ENCODE results near the gene SPATS2L. TPM values are rescaled to one million over a fixed set of nuclear protein-coding genes. Genes with fewer than 3 reads are reported as not detected.
"Not testable (repeated sequence)": the region's sequence is repeated elsewhere in the genome, so short reads cannot be mapped to it uniquely, and the experiment has no call there.

SPATS2L gene
- total RNA-seq, 1 experiment from 2014 or later, result 275 TPM

DNA sequence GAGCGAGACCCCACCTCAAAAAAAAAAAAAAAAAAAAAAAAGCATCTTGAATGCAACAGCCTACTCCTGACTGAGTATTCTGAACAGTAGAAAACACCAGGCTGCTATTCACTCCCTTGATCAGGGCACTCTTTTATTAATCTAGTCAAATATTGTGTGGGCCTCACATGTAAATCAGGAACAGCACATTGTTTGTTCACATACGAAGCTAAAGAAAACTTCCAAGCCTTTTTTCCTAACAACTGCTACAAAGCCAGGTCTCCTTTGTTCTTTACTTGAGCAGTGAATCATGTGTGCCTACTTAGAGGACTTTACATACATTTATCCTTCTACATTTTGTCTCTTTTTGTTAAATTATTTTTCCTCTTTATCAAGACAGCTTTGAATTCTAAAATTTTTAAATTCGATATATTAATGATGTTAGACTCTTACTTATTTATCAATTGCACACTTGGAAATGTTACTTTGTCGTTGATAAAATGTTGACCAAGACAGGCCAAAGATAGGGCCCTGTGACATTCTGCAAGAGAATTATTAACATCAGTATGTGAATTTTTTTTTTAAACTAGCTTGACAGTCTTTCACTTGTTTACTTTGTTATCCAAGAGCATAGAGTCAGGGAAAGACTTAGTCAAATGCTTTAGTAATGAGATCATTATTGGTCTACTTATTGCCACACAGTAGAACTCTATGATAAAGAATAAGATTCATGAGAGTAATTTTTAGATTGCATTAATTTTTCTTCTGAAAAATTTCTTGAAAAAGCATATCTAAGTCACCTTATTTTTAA is 13.2 kb downstream of the SPATS2L start:
- peak; percentile 76 for DNase-seq (ENCODE audit: low read depth)

DNA sequence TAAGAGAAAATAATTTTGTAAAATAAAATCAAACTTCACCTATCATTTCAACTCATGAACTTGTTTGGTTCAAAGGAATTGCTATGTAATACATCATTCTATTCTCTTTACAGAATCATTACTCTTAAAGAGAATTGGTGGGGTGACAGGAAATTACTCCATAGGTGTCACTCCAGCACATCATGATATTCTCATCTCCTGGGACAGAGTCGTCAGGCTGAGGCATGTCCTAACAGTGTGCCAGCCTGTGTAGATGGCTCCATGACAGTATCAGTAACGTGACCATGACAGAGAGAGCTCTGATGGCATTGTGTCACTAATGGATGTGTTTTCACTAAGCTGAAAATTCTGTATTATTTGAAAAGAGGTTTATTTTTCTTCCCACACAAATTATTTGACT is 13.9 kb downstream of the SPATS2L start:
- DNase-seq (ENCODE audit: low read depth), result no peak

DNA sequence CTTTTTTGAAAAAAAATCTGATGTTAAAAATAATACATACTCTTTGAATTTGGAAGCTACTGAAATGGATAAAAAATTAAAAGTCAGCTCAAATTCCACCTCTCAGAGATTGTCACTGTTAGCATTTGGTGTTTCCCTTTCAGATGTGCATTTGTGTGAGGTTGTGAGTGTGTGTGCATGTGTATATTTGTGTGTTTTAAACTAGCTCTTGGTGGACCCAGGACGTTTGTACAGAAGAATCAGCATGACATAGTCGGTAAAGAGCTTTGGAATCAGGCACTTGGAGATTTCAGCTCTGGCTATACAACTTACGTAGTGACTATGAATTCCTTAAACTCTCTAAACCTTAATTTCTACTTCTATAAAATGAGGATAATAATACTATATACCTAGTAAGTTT is 14.5 kb downstream of the SPATS2L start:
- DNase-seq (ENCODE audit: low read depth), result no peak

DNA sequence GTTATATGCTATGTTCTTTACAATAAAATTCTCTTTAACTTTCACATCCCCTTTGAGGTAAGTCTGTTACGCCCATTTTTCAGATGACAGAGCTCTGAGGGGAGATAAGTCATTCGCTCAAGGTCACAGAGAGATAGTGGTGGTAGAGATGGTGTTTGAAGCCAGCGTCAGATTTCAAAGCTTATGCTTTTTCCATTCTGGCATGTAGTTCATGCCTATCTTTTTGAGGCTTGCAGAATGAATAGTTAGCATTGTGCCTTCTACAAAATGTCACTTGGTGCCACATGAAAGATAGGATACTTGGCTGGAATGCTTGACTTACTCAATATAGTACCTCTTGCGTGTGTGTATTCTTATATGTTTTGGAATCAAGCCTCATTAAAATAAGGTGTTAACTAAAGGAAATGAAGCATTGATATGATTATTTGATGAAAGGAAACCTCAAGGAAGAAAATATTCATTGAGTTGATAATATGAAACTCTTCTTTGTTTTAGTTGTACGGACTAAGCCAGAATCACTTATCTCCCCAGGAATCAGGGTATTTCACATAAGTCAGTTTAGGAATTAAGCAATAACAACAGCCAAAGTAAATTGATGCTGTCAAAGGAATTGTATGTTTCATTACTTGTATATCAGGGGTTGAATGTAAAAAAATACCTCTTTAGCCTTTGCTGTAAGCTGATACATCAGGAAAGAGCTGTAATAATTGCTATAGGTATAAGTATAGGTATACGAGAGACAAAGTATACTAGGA is 15.5 kb downstream of the SPATS2L start:
- no peak for DNase-seq (ENCODE audit: low read depth)

DNA sequence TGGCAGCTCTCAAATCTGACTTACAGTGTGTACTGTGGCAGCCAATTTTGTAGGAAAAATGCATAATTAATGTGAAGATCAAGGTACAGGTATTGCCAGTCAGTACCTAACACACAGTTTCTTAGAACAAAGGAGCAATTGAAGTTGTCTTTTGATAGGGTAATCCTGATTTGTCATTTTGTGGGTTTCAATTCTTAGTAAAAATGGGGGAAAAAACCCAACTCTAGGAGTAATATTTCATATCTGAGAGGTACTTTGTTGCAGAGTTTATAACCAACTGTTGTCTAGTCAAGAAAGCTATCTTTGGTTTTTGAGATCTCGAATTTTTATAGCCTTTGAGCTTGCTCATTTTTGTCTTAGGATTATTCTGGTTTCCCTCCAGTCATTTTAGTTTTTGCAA is 16.1 kb downstream of the SPATS2L start:
- DNase-seq (ENCODE audit: low read depth), result no peak

DNA sequence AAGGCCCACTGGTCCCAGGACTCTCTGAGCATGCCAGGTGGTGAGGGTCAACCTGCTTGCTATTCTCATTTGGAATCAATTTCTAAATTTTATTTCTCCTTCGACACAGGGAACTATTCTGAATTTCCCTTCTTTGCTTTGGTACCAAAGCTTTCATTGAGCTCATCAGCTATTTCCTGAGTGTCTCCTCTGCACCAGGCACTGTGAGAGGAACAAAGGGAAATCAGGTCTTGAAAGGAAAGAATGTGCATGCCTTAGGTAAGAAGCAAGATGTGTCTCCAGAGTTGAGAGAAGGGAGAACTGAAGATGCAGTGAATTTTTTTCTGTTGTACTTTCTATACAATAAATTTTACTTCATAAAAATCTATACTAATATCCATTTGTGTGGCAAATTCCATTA is 17.9 kb downstream of the SPATS2L start:
- DNase-seq (ENCODE audit: low read depth), result no peak

DNA sequence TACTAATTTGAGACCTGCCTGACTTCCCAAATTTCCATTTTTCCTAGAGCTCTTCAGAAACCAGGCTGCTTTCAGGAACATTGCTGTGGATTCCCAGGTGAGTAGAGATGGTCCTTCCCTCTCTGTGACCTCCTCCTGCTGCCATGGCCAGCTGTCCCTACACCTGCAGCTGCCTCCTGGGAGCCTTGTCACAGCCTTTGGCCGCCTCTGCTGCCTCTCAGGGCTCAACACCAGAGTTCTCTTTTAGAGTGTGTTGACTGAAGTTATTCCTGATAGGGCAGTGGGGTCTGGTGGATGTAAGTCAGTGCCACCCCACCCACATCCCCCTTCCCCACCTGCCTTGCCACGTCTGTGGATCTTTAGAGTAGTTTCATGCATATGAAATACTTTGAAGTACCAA is 22.9 kb downstream of the SPATS2L start:
- no peak for DNase-seq (ENCODE audit: low read depth)

DNA sequence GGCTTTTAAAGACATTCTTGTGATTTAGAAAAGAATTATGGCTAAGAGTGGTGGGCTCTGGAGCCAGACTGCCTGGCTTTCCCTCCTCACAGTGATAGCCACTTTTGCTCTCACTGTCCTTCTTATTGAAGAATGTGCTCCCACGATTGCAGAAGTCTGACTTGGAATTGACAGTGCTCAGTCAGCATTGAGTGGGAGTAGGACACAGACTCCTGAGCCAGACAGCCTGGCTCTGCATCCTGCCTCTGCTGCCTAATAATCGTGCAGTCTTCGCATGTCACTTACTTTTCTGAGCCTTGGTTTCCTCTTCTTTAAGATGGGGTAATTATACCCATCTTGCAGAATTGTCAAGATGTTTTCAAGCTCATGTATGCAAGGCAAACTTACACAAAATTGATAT is 23.3 kb downstream of the SPATS2L start:
- DNase-seq (ENCODE audit: low read depth), result no peak

DNA sequence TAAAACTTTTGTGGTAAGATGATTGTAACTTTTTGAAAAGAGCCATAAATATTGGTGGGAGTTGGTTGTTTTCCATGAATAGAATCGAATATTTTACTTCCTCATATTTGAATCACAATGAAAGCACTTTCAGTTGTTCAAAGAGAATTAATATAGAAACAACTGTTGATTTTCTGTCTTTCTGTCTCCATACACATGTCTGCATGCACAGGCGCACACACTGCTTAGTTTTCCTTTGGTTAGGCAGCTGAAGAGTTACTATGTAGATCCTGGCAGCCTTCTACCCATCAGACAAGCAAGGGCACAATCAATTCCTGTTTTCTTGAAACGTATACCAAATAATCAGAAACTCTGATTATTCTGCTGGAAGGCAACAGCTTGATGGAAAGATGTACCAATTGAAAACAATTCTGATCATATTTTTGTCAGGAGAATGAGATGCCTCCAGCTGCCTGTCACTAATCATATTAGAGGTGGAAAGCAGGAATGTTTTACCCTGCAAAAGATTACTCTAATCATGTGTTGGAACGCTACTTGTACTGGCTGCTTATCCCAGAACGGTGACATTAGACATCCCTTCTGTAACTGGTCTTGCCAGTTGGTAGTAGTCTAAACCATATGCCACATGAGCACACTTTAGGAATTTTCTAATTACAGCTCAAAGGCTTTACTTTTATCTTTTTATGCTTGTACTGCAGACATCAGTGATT is 24.0 kb downstream of the SPATS2L start:
- DNase-seq (ENCODE audit: low read depth), result no peak

DNA sequence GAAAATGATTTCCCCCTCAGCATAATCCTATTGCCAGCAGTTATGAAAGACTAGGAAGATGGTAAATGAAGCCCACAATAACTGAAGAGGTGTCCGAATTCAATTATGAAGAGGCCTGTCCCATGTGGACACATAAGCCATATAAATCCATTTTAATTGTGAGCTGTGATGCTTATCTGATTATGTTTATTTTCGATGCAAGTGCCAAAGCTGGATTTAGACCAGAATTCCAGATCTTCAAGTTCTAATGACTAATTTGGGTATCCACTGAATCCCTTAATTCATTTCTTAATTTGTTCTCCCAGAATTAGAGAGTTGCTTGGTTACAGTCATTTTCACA is 24.5 kb downstream of the SPATS2L start:
- no peak for DNase-seq (ENCODE audit: low read depth)

DNA sequence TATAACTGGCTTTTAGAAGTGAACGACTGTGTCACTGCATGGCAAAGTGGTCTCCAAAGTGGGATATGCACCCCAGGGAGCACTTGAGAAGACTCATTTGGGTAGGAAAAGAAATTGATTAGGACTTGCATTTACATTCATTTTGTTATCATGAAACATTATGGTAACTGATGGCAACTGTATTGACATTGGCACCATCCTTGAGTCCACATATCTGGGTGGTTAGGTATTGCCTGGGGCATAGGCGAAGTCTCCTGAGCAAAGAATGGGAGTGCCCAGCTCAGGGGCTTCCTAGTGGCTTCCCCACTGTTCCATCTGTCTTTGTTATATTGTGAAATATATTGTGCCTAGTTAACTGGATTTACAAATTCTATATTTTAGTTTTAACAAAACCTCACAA is 29.2 kb downstream of the SPATS2L start:
- DNase-seq (ENCODE audit: low read depth), result no peak

DNA sequence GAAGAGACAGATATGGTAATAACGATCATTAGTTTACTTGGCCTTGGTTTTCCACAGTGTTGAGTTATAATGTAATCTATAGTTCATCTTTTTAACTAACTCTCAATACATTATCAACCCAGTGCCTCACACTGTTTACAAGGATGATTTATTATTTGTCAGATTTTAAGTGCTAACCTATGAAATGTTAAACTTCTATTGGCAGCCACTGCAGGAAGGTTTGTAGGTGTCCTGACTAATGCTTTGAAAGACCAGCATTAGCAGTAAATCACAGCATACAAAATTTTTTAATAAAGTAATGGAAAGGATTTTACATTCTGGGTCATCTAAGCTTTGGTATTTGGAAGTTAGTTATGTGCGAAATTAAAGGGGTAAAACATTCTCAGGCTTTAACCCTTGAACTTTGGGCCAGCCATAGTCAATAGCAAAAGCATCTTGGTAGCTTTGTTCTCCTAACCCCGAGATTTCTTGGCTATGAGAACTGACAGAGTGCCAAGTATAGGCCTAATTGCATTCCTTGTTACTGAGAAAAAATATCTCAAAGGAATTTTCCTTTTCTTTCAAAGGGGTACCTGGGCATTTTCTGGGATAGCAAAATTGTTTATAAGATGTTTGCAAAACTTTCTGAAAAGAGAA is 30.6 kb downstream of the SPATS2L start:
- no peak for DNase-seq (ENCODE audit: low read depth)

DNA sequence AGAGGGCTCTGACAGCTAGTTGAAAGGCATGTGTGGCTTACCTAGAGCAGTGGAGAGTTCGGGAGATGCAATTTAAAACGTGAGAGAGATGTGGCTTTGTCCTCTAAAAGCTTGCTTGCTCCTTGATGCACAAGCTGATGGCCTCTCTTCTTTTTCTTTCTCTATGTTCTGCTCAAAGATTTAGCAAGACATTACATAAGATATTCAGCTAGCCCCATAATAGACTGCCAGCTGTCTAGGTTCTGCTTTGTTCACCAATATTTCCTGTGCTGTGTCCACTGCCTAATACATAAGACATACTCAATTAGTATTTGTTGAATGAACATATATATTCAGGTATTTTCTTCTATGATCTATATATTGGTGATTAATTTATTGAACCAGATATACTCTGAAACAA is 31.1 kb downstream of the SPATS2L start:
- no peak for DNase-seq (ENCODE audit: low read depth)

DNA sequence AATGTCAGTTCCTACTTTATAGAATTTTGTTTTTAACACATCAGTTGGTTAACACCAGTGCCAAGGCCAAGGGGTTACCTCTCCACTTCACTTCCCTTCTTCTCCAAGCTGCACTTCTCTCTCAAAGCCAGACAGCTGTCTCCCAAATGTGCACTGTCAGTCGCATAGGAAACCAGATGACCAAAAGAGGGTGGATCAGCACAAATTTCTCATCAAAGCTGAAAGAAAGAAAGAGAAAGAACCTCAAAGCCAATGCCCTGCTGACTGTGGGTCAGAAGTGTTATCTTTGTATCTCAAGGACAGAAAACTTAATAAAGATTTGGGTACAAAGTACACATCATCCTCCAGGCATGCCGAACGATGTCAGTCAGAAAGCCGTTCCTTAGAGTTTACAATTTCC is 32.2 kb downstream of the SPATS2L start:
- peak; percentile 77 for DNase-seq (ENCODE audit: low read depth)

DNA sequence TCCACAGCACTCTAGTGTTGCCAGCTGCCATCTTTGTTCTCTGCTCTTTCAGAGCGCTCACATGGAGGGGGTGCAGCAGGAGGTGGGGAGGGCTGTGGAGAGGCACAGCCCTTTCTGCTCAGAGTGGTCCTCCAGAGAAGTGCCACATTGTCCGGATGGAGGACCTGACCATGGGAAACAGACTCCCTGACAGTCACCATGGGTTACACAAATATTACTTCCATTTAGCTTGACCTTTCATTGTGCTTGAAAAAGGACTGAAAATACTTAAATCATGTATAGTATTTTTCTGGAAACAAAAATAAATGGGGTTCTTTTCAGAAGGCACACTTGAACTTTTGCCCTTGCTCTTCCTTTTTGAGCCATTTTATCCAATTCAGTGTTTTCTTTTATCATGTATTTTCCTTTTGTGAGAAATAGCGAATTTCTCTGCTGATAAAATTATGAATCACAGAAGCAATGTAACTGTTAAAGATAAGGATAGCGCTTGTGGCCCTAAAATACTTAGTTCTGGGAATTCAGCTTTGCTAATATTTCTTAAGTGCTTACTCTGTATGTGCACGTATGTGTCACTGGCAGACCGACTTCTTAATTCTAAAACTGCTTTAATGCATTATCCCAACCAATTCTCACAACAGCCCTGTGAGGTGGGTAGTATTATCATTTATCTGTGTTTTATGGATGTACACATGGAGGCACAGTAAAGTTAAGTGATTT is 34.2 kb downstream of the SPATS2L start:
- DNase-seq (ENCODE audit: low read depth), result no peak

DNA sequence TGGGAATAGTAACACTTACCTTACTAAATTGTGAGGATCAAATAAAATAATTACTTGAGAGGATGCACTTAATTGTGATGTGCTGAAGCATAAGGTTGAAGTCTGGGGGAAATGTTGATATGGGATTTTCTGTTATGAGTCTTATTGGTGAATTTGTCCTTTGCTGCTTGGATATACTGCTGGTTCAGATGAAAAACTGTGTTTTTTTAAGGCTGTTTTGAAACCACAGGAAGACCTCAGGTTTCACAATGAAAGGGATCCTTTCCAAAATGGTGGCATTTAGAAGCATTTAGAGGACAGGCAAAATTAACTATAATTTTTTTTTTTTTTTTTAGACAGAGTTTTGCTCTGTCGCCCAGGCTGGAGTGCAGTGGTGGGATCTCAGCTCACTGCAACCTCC is 34.9 kb downstream of the SPATS2L start:
- DNase-seq (ENCODE audit: low read depth), result no peak

DNA sequence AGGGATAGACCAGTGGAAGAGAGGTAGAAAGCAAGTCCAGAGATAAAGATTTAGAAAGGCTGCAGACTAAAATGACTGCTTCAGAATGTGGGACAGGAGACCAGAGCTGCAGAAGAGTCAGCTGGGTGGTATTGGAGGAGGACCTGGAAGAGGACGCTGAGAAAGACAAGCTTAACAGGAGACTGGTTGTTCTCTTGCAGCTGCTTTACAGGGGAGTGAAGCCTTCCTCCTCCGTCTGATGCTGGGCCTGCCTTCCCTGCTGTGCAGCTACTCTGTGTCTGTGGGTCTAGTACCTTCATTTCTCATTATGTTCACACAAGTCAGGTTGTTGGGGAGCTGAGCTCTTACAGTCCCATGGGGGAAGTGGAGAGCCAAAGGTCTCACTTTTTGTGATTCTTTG is 35.7 kb downstream of the SPATS2L start:
- DNase-seq (ENCODE audit: low read depth), result no peak

DNA sequence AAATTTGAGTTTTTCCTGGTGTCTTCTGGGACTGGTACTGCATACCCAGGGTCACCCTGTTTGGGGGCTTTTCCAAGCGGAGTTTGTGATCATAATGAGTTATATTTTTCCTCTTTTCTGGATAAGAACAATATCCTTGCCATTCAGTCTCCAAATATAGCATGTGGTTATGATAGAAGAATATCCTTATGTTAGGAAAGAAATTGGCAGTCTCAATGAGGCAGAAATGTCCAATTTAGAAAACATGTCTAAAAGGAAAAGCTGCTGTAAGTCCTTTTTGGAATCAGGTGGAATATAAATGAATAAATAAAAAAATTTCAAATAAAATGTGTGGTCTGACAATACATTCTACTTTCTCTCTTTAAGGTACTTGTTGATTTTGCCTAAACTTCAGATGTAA is 36.2 kb downstream of the SPATS2L start:
- no peak for DNase-seq (ENCODE audit: low read depth)

DNA sequence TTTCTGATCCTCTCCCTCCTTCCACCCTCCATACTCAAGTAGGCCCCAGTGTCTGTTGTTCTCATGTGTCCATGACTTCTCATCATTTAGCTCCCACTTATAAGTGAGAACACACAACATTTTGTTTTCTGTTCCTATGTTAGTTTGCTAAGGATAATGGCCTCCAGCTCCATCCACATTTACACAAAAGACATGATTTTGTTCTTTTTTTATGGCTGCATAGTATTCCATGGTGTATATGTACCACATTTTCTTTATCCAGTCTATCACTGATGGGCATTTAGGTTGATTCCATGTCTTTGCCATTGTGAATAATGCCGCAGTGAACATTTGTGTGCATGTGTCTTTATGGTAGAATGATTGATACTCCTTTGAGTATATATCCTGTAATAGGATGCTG is 37.7 kb downstream of the SPATS2L start:
- DNase-seq (ENCODE audit: low read depth), result not testable (repeated sequence)

DNA sequence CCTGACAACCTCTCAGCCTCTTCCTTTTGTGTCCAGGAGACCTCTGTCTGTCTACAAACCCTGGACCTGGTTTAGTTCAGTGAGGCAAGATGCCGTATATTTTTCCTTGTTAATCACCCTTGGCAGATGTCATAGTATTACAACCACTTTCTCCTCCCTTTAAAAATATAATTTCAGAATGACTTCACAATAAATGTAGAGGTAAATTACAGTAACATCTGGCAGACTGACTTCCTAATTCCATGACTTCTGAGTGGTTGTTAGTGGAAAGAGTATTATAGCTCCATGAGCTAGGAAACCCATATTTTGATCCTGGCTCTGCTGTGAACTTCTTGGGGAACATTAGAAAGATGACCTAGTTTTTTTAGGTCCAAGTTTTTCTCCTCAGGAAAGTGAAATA is 39.5 kb downstream of the SPATS2L start:
- DNase-seq (ENCODE audit: low read depth), result no peak

DNA sequence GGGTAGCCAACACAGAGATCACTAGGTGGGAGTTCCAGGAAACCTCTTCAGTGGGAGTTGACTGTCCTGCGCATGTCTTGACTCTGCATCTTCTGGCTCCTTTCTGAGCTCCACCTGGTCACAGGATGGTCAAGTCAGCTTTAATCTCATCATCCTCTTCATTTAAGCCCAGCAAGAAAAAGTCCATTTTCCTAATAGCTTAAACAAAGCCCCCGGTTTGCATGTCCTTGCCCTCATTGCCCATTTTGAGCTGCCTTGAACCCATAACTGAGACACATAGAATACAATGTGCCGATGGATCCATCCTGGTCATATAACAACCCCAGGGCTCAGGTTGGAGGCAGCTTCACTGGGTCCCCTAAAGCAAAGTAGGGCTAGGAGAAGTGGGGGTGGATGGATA is 40.8 kb downstream of the SPATS2L start:
- no peak for DNase-seq (ENCODE audit: low read depth)

All from LHCN-M2 (cell line).